DMS53 treated with DMSO at 0.1 percent for 48 hours (cell line): ENCODE measurements around the gene PRX.
A peak's percentile ranks its signal among the peaks of the same experiment; 100 is the strongest.

Source experiments
- DNase-seq: peaks from one replicate; lab custom pipeline; 2025; ENCODE audit not compliant: unreplicated experiment; lab: John Stamatoyannopoulos, UW

Gene PRX

GRCh38 chr19:40365613-40366401, 47.4 kb downstream of the PRX start:
- DNase-seq, result no peak

GRCh38 chr19:40365010-40365409, 48.2 kb downstream of the PRX start:
- DNase-seq, result no peak

- DNase-seq, result no peak
Measured at GRCh38 chr19:40363069-40363468, 50.1 kb downstream of the PRX start.

GRCh38 chr19:40362160-40362559, 51.0 kb downstream of the PRX start:
- DNase-seq, result no peak

GRCh38 chr19:40360708-40361241, 52.4 kb downstream of the PRX start:
- no peak for DNase-seq

- DNase-seq, result no peak
Measured at GRCh38 chr19:40360020-40360707, 53.0 kb downstream of the PRX start.

GRCh38 chr19:40358773-40359172, 54.4 kb downstream of the PRX start:
- DNase-seq, result no peak

GRCh38 chr19:40357640-40358039, 55.5 kb downstream of the PRX start:
- no peak for DNase-seq

GRCh38 chr19:40356681-40357595, 56.2 kb downstream of the PRX start:
- no peak for DNase-seq

- no peak for DNase-seq
Measured at GRCh38 chr19:40355975-40356680, 57.0 kb downstream of the PRX start.

GRCh38 chr19:40348961-40349507, 64.1 kb downstream of the PRX start:
- peak; percentile 52 for DNase-seq

- peak; percentile 99 for DNase-seq
Measured at GRCh38 chr19:40348125-40348913, 64.9 kb downstream of the PRX start, which contains the start of the genes C19orf47 and PLD3. TSS of gene C19orf47 (minus strand) at chr19:40348397. CDS start at chr19:40341857, 6,540 bp downstream. TSS of gene PLD3 (plus strand) at chr19:40348695. CDS start at chr19:40366484, 17,789 bp downstream.

- no peak for DNase-seq
Measured at GRCh38 chr19:40344422-40344821, 68.8 kb downstream of the PRX start.
